Activated naive CD8-positive, alpha-beta T cell treated with anti-CD3 and anti-CD28 coated beads, Interleukin-2, amount 10 ng/mL, durations not matched to agents 7 days and 5 days (primary cell): ENCODE results near the gene IGF2BP1. TPM values are rescaled to one million over a fixed set of nuclear protein-coding genes. Genes with fewer than 3 reads are reported as not detected.

Source experiments
- ATAC-seq: fragments of 150-1000 bp; cut with Tn5 transposase; one replicate; pipeline ENCODE4 v1.10.0; 2021; ENCODE audit warnings: low read depth, moderate library complexity
- POLR2A ChIA-PET: fragments of 350-600 bp; sonication (Branson Sonifier 250); formaldehyde crosslinking; loops from one replicate; lab custom pipeline; 2021; ENCODE audit warnings: antibody characterized with exemption; lab: Charles Lee
- DNase-seq: peaks from one replicate; pipeline ENCODE4 v3.0.0; 2021
- H3K27ac Mint-ChIP-seq: one replicate; pipeline ENCODE4 v1.8.0; 2022; ENCODE audit warnings: mild to moderate bottlenecking, mixed read lengths
- H3K27me3 Mint-ChIP-seq: one replicate; pipeline ENCODE4 v1.8.0; 2022; ENCODE audit warnings: mild to moderate bottlenecking, moderate library complexity, mixed read lengths
- H3K36me3 Mint-ChIP-seq: one replicate; pipeline ENCODE4 v1.8.0; 2021; ENCODE audit warnings: mild to moderate bottlenecking, mixed read lengths
- H3K4me1 Mint-ChIP-seq: one replicate; pipeline ENCODE4 v1.8.0; 2021; ENCODE audit warnings: mixed read lengths
- H3K4me3 Mint-ChIP-seq: one replicate; pipeline ENCODE4 v1.8.0; 2022; ENCODE audit warnings: mild to moderate bottlenecking, moderate library complexity, mixed read lengths
- H3K9me3 Mint-ChIP-seq: one replicate; pipeline ENCODE4 v1.8.0; 2021; ENCODE audit warnings: mixed read lengths
- total RNA-seq, 2 experiments: library from RNA; stranded (reverse); gene quantifications; one replicate each; pipeline ENCODE4 v1.2.3, GENCODE V29; 2021

Gene IGF2BP1
- total RNA-seq = not detected

- Mint-ChIP-seq H3K9me3 (no peaks in the 10 kb centered on the region), H3K4me3 (peak within 1 kb of the TSS; percentile 60), H3K27me3 (peaks cover 87% of the 10 kb centered on the region), H3K27ac (peak within 1 kb of the TSS; percentile 34), H3K4me1 (peaks cover 15% of the 10 kb centered on the region), H3K36me3 (no peaks in the 10 kb centered on the region)
- ATAC-seq (no peak), DNase-seq (peak; percentile 50)
- POLR2A ChIA-PET = no interaction called here
Observed at GRCh38 chr17:48997103-48997826, at the start of gene IGF2BP1. TSS of gene IGF2BP1 (plus strand) at chr17:48997385. CDS start at chr17:48997746, 361 bp downstream.

GRCh38 chr17:48951572-48951971 is 45.6 kb upstream of the IGF2BP1 start:
- DNase-seq = no peak
- no peaks in the 10 kb centered on the region for H3K9me3 Mint-ChIP-seq
- no peak overlapping the region for H3K4me3 Mint-ChIP-seq
- H3K36me3 Mint-ChIP-seq = no peaks in the 10 kb centered on the region
- no peak overlapping the region for H3K27ac Mint-ChIP-seq
- peaks cover 2% of the 10 kb centered on the region for H3K4me1 Mint-ChIP-seq
- ATAC-seq = no peak
- POLR2A ChIA-PET = no interaction called here
- H3K27me3 Mint-ChIP-seq = peaks cover 9% of the 10 kb centered on the region

- peaks cover 2% of the 10 kb centered on the region for H3K4me1 Mint-ChIP-seq
- H3K27ac Mint-ChIP-seq = no peak overlapping the region
- ATAC-seq = no peak
- POLR2A ChIA-PET = interaction anchor here (1.0 kb wide), 1 partner anchor 8 kb away, joined by 5 read pairs; the partner anchor contains the start of gene SNF8
- H3K27me3 Mint-ChIP-seq = peaks cover 9% of the 10 kb centered on the region
- no peaks in the 10 kb centered on the region for H3K36me3 Mint-ChIP-seq
- no peaks in the 10 kb centered on the region for H3K9me3 Mint-ChIP-seq
- H3K4me3 Mint-ChIP-seq = no peak overlapping the region
- DNase-seq = no peak
Observed at GRCh38 chr17:48952904-48953303, 44.3 kb upstream of the IGF2BP1 start.

GRCh38 chr17:48954300-48954755 is 42.9 kb upstream of the IGF2BP1 start:
- Mint-ChIP-seq H3K36me3 (no peaks in the 10 kb centered on the region), H3K27ac (no peak overlapping the region), H3K4me3 (no peak overlapping the region), H3K27me3 (peaks cover 14% of the 10 kb centered on the region), H3K9me3 (no peaks in the 10 kb centered on the region), H3K4me1 (peaks cover 2% of the 10 kb centered on the region)
- DNase-seq (no peak), ATAC-seq (no peak)
- POLR2A ChIA-PET = no interaction called here

GRCh38 chr17:48960834-48961515 is 36.2 kb upstream of the IGF2BP1 start:
- Mint-ChIP-seq H3K4me3 (no peak overlapping the region), H3K27me3 (peaks cover 26% of the 10 kb centered on the region), H3K9me3 (no peaks in the 10 kb centered on the region), H3K36me3 (no peaks in the 10 kb centered on the region), H3K27ac (no peak overlapping the region), H3K4me1 (no peaks in the 10 kb centered on the region)
- POLR2A ChIA-PET = no interaction called here
- ATAC-seq = no peak
- DNase-seq = no peak

- no peaks in the 10 kb centered on the region for H3K36me3 Mint-ChIP-seq
- H3K9me3 Mint-ChIP-seq = no peaks in the 10 kb centered on the region
- H3K27ac Mint-ChIP-seq = no peak overlapping the region
- POLR2A ChIA-PET = interaction anchor here (0.5 kb wide), 1 partner anchor 47 kb away, joined by 3 read pairs; no protein-coding TSS in a partner anchor
- DNase-seq = no peak
- H3K27me3 Mint-ChIP-seq = peaks cover 28% of the 10 kb centered on the region
- no peaks in the 10 kb centered on the region for H3K4me1 Mint-ChIP-seq
- no peak for ATAC-seq
- no peak overlapping the region for H3K4me3 Mint-ChIP-seq
Observed at GRCh38 chr17:48961516-48962233, 35.5 kb upstream of the IGF2BP1 start.

- POLR2A ChIA-PET = no interaction called here
- Mint-ChIP-seq H3K27ac (no peak overlapping the region), H3K9me3 (no peaks in the 10 kb centered on the region), H3K27me3 (peaks cover 33% of the 10 kb centered on the region), H3K36me3 (no peaks in the 10 kb centered on the region), H3K4me3 (no peak overlapping the region), H3K4me1 (peaks cover 2% of the 10 kb centered on the region)
- no peak for DNase-seq
- ATAC-seq = no peak
Observed at GRCh38 chr17:48970224-48970623, 27.0 kb upstream of the IGF2BP1 start.

GRCh38 chr17:48970865-48971687 is 26.1 kb upstream of the IGF2BP1 start:
- H3K9me3 Mint-ChIP-seq = no peaks in the 10 kb centered on the region
- POLR2A ChIA-PET = no interaction called here

GRCh38 chr17:48972749-48973097 is 24.5 kb upstream of the IGF2BP1 start:
- DNase-seq (no peak), ATAC-seq (no peak)
- no peaks in the 10 kb centered on the region for H3K9me3 Mint-ChIP-seq
- POLR2A ChIA-PET = no interaction called here
- H3K36me3 Mint-ChIP-seq = no peaks in the 10 kb centered on the region
- no peak overlapping the region for H3K4me3 Mint-ChIP-seq
- H3K27ac Mint-ChIP-seq = no peak overlapping the region
- H3K27me3 Mint-ChIP-seq = peaks cover 31% of the 10 kb centered on the region
- H3K4me1 Mint-ChIP-seq = peaks cover 2% of the 10 kb centered on the region

More at GRCh38 chr17:48970865-48971687, 26.1 kb upstream of the IGF2BP1 start:
- Mint-ChIP-seq H3K36me3 (no peaks in the 10 kb centered on the region), H3K27me3 (peaks cover 33% of the 10 kb centered on the region), H3K27ac (no peak overlapping the region), H3K4me3 (no peak overlapping the region), H3K4me1 (peaks cover 2% of the 10 kb centered on the region)
- no peak for DNase-seq
- ATAC-seq = no peak

GRCh38 chr17:48973806-48974205 is 23.4 kb upstream of the IGF2BP1 start:
- ATAC-seq = no peak
- Mint-ChIP-seq H3K9me3 (no peaks in the 10 kb centered on the region), H3K27me3 (peaks cover 27% of the 10 kb centered on the region), H3K27ac (no peak overlapping the region), H3K4me3 (no peak overlapping the region), H3K36me3 (no peaks in the 10 kb centered on the region), H3K4me1 (peaks cover 2% of the 10 kb centered on the region)
- POLR2A ChIA-PET = no interaction called here
- no peak for DNase-seq

GRCh38 chr17:48981927-48982539 is 15.2 kb upstream of the IGF2BP1 start:
- ATAC-seq (no peak), DNase-seq (no peak)
- POLR2A ChIA-PET = no interaction called here
- H3K4me1 Mint-ChIP-seq = no peaks in the 10 kb centered on the region
- H3K9me3 Mint-ChIP-seq = no peaks in the 10 kb centered on the region
- peaks cover 26% of the 10 kb centered on the region for H3K27me3 Mint-ChIP-seq
- H3K27ac Mint-ChIP-seq = no peak overlapping the region
- H3K4me3 Mint-ChIP-seq = no peak overlapping the region
- no peaks in the 10 kb centered on the region for H3K36me3 Mint-ChIP-seq

GRCh38 chr17:48985436-48986245 is 11.5 kb upstream of the IGF2BP1 start:
- ATAC-seq = no peak
- H3K9me3 Mint-ChIP-seq = no peaks in the 10 kb centered on the region
- no peak for DNase-seq
- H3K36me3 Mint-ChIP-seq = no peaks in the 10 kb centered on the region
- no peak overlapping the region for H3K27ac Mint-ChIP-seq
- POLR2A ChIA-PET = no interaction called here
- H3K27me3 Mint-ChIP-seq = peaks cover 34% of the 10 kb centered on the region
- H3K4me1 Mint-ChIP-seq = no peaks in the 10 kb centered on the region
- no peak overlapping the region for H3K4me3 Mint-ChIP-seq
